HPDE6-E6E7 (cell line): Measurements from ENCODE around the gene MICAL2.

Source experiments
- DNase-seq: peaks from one replicate; pipeline ENCODE4 v3.0.0; 2011; ENCODE audit warnings: missing footprints; ENCODE audit errors: extremely low spot score

Gene MICAL2

DNA sequence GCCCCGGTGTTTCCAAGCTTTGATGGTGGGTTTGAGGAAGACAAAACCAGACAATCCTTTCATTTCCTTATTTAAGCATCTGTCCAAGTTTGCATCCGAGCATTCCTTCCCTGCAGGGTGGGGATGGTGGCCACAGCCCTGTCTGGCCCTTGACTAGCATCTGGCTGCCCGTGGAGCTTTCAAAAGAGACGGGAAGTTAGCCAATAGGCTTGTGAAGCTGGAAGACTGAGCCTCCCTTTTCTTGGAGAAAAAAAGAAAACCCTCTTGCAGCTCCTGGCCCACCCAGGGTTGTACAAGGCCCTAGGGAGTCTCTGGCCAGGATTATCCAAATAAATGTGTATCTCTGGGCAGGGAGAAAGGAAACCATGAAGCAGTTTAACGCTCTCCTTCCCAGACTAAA, 60.6 kb downstream of the MICAL2 start:
- DNase-seq = no peak

DNA sequence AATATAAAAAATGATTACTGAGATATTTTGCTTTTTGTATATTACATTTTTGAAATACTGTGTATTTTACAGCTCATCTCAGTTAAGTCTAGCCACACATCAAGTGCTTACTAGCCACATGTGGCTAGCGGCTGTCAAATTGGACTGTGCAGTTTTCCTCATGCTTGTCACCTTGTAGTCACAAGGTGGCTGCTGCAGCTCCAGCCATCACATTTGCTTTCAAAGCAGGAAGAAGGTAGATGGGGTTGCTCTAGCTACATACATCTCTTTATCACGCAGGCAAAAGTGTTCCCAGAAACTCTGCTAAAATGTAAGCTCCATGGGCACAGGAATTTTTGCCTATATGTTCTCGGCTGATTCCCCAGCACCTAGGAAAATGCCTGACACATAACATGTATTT, 61.5 kb downstream of the MICAL2 start:
- DNase-seq = no peak

- no peak for DNase-seq
These were observed 62.2 kb downstream of the MICAL2 start for GRCh38 chr11:12172493-12173013.

GRCh38 chr11:12173111-12173510, 62.7 kb downstream of the MICAL2 start:
- DNase-seq = no peak

DNA sequence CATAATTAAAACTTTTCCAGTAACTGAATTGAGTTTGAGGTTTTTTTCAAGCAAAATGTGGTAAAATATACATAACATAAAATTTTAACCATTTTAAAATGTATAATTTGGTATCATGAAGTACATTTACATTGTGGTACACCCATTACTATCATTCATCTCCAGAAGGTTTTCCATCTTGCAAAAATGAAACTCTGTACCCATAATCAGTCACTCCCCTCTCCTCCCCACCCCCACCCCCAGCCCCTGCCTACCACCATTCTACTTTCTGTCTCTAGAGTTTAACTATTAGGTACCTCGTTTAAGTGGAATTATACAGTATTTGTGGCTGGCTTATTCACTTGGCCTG, 63.7 kb downstream of the MICAL2 start:
- DNase-seq = no peak

DNA sequence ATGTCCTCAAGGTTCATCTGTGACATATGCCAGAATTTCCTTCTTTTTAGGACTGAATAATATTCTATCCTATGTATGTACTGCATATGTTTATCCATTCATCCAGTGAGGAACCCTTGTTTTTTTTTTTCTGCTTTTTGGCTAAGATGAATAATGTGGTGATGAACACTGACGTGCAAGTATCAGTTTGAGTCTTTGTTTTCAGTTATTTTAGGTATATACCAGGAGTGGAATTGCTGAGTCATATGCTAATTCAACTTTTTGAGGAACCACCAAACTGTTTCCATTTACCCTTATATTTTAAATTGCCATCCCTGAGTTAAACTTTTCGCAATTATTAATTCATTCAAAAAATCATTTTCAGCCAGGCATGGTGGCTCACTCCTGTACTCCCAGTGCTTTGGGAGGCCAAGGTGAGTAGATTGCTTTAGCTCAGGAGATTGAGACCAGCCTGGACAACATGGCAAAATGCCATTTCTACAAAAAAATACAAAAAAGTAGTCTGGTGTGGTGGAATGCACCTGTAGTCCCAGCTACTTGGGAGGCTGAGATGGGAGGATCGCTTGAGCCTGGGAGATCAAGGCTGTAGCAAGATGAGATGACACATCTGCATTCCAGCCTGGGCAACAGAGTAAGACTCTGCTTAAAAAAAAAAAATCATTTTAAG, 64.2 kb downstream of the MICAL2 start:
- no peak for DNase-seq

- peak; percentile 84 for DNase-seq
These were observed 65.4 kb downstream of the MICAL2 start for GRCh38 chr11:12175694-12176241.

DNA sequence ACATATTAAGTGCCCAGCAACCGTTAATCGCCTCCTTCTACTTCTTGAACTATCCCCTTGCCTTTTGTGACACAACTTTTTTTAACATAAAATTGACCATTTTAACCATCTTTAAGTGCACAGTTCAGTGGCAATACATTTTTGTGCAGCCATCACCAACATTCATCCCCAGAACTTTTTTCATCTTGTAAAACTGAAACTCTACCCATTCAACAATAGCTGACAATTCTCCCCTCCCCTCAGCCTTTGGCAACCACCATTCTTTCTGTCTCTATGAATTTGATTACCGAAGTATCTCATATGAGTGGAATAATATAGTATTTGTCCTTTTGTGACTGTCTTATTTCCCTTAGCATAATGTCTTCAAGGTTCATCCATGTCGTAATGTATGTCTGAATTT, 66.0 kb downstream of the MICAL2 start:
- DNase-seq = no peak

- DNase-seq = no peak
These were observed 67.4 kb downstream of the MICAL2 start for GRCh38 chr11:12177739-12178338.

DNA sequence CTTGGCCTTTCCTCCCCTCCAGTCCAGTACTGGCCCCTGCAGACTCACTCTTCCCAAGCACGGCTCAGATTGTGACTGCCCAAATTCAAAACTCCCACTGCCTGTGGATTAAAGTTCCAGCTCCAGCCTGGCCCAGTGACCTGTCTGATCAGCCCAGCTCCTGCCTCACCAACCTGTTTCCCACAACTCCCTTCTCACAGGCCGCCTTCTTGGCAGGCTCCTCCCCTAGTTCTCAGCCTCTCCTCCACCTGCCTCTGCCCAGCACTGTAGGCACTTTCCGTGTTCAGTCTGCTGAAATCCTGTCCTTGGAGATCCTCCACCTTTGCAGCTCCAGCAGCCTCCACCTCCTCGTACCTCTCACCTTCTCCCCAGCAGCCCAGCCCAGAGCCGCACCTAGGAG, 68.6 kb downstream of the MICAL2 start:
- DNase-seq = no peak

GRCh38 chr11:12179531-12179930, 69.1 kb downstream of the MICAL2 start:
- DNase-seq = no peak

GRCh38 chr11:12180257-12181205, 70.1 kb downstream of the MICAL2 start:
- no peak for DNase-seq

DNA sequence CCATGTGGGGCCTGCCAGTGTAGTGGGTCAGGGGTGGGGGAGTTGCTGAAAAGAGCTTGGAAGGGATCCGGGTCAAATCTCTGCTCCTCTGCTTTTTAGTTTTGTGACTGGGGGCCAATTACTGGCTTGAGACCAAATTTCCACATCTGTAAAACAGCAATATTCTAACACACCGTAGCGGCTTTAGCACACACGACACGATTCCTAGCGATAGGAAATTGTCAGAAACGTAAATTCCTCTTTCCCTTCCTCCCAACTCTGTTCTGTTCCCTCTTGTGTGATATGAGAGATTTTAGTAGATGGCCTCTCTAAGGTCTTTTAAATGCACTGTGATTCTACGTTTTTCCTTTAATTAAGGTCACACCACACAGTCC, 71.9 kb downstream of the MICAL2 start:
- no peak for DNase-seq

DNA sequence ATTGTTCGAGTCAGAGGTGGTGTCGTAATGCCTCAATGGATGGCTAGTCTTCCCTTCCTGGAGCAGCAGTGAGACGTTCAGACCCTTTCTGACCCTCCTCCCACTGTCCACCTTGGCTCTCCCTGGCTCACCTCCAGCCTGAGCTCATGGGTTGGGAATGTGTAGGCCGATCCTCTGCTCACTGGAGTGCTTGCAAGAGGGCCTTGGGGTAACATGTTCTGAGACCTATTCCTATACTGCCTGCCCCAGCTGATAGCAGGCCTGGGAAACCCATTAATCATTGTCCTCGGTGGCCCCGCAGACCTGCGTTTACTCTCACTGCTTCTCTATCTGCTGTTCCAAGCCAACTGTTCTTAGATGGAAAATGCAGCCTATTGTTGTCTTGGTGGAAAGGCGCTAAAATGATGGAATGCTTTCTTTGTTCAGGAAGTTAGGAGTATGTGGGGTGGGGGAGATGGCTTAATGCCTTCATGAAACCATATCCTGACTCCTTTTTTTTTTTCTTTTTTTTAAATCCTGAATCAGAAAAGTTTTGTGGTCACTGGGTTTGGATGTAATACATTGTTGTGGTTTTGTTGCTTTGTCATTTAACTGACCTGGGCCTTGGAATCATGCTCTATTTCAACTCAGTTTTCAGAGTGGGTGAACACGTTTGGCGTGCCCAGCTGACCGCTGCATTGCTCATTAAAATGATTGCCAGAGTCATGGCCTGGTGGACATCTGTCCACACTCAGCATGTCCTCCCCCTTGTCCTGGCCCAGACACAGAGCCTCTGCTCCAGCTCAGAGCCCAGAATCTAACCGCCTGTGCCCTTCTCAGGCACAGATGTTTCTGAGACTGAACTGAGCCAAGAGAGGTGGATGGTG, 72.5 kb downstream of the MICAL2 start:
- DNase-seq = peak; percentile 56

GRCh38 chr11:12183827-12184620, 73.6 kb downstream of the MICAL2 start:
- no peak for DNase-seq

- DNase-seq = no peak
These were observed 74.3 kb downstream of the MICAL2 start for GRCh38 chr11:12184699-12185098.

GRCh38 chr11:12185106-12185690, 74.8 kb downstream of the MICAL2 start:
- no peak for DNase-seq

DNA sequence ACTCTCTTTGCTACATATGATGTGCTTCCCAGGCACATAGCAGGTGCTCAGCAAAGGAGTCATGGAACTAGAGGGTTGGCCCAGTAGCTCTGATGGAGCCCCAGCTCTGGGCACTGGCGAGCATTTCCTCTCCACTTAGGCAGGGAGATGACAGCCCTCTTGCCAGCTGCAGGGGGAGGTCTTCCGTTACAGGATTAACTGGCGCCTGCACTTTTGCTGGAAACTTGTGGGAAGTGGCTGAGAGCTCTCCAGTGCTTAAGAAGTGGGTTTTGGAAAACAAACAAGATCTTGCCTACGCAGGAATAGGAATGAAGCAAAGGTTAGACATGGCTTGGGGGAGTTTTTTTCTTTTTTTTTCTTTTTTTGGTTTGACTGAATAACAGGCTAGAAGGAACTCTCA, 75.5 kb downstream of the MICAL2 start:
- DNase-seq = no peak

GRCh38 chr11:12186701-12187100, 76.3 kb downstream of the MICAL2 start:
- no peak for DNase-seq

- no peak for DNase-seq
These were observed 77.0 kb downstream of the MICAL2 start for GRCh38 chr11:12187399-12187798.
